ENCODE data around the gene SLC25A39.

SLC25A39 gene

DNA sequence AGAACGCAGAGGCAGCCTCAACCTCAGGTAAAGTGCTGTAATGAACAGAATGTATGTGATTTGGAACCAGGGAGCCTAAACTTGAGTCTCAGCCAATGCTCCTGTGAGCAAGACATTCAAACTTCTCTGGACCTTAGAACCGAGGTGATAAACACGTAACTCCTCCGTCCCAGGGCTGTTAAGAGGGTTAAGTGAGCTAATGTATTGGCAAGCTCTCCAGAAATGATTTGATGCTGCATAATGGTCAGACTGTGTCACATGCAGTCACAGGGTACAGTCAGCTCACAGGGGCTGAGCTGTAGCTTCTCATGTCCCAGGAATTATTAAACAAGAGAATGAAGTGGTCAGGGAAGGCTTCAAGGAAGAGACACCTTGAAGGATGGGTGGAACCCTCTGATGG is 46.6 kb downstream of the SLC25A39 start:
- DNase-seq (ENCODE audit: low spot score), result no peak

DNA sequence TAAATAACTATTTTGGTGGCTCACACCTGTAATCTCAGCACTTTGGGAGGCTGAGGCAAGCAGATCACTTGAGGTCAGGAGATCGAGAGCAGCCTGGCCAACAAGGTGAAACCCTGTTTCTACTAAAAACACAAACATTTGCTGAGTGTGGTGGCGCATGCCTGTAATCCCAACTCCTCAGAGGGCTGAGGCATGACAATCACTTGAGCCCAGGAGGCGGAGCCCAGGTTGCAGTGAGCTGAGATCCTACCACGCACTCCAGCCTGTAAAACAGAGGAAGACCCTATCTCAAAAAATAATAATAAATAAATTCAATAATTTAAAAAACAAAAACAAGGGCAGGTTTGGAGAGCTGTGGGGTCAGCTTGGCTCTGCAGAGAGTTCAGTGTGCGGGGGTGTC is 51.0 kb downstream of the SLC25A39 start:
- no peak for DNase-seq (ENCODE audit: low spot score)

DNA sequence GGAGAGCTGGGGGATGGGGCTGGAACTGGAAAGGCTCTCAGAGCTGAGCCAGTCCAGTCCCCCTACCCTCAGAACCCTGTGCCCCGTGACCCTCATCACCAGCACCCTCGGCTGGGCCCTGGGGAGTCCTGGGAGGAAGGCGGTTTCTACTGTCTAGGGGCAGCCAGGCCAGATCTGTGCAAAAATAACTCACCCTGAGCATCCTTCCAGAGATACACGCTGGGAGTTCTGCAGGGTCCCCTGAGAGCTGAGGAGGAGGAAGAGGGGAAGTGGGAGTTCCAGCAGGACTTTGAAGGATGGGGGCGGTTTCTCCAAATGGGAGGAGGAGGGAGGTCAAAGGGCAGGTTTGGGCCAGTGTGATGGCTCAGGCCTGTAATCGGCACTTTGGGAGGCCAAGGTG is 51.7 kb downstream of the SLC25A39 start:
- DNase-seq (ENCODE audit: low spot score), result no peak

DNA sequence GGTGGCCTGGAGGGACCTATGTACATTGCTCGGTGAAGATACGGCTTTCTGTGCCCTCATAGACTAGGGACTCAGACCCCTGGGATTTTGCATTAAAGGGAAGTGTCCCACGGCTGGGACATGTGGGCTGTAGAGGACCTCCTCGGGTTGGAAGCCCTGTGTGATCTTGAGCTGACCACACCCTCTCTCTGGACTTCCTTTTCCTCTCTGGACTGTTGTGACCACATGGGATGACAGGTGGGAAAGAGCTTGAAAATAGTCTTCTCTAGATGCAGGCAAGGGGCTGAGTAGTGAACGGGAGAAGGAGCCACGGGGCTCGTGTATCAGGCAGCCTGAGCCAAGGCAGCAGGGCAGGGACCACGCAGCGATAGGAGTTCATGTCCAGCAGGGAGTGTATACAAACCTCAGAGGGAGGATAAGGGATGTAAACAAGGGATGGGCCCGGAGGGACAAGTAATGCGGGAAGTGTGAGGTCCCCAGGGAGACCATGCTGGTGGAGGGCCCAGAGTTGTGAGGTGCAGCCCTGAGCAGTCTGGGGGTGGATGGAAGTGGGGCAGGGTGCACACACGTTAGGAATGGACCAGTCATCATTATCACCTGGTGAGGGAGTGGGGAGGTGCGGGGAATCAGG is 52.2 kb downstream of the SLC25A39 start:
- no peak for DNase-seq (ENCODE audit: low spot score)
